Activated CD4-positive, alpha-beta T cell treated with anti-CD3 and anti-CD28 coated beads, Interleukin-2, amount 50 U/mL, for 24 hours (primary cell): ENCODE measurements around the gene RBM43.
"Not testable (repeated sequence)": the region's sequence is repeated elsewhere in the genome, so short reads cannot be mapped to it uniquely, and the experiment has no call there.

Source experiments
- DNase-seq, 2 donors: peaks; one replicate each; pipeline ENCODE4 v3.0.0-alpha.2; 2020; ENCODE audit warnings: low read depth in 1 of 2, low spot score in 1 of 2

RBM43 gene

GRCh38 chr2:151261231-151261976 lies at the start of gene RBM43:
TSS of gene RBM43 (minus strand) at chr2:151261863. CDS start at chr2:151261727, 136 bp downstream.
- peak; percentile 49 to 72 for DNase-seq

GRCh38 chr2:151310313-151310712 lies 48.6 kb upstream of the RBM43 start:
- DNase-seq = not testable (repeated sequence)

GRCh38 chr2:151306621-151307020 lies 45.0 kb upstream of the RBM43 start:
- DNase-seq = no peak

GRCh38 chr2:151305129-151305691 lies 43.5 kb upstream of the RBM43 start:
- DNase-seq = no peak

- no peak for DNase-seq
Observed at GRCh38 chr2:151302879-151303278, 41.2 kb upstream of the RBM43 start.

- no peak for DNase-seq
Observed at GRCh38 chr2:151302404-151302803, 40.7 kb upstream of the RBM43 start.

GRCh38 chr2:151299920-151300539 lies 38.4 kb upstream of the RBM43 start:
- DNase-seq = no peak

- DNase-seq = no peak
Observed at GRCh38 chr2:151297882-151298281, 36.2 kb upstream of the RBM43 start.

- not testable (repeated sequence) for DNase-seq
Observed at GRCh38 chr2:151295926-151296325, 34.3 kb upstream of the RBM43 start.

GRCh38 chr2:151292546-151292945 lies 30.9 kb upstream of the RBM43 start:
- DNase-seq = no peak

GRCh38 chr2:151292141-151292540 lies 30.5 kb upstream of the RBM43 start:
- DNase-seq = no peak

GRCh38 chr2:151291224-151291623 lies 29.6 kb upstream of the RBM43 start:
- no peak for DNase-seq

GRCh38 chr2:151289972-151290866 lies 28.6 kb upstream of the RBM43 start:
- DNase-seq = peak; percentile 2 to 18

GRCh38 chr2:151287513-151288250 lies 26.0 kb upstream of the RBM43 start:
- no peak for DNase-seq

- DNase-seq = no peak
Observed at GRCh38 chr2:151282401-151282800, 20.7 kb upstream of the RBM43 start.

- DNase-seq = no peak
Observed at GRCh38 chr2:151280271-151280670, 18.6 kb upstream of the RBM43 start.

GRCh38 chr2:151278487-151278886 lies 16.8 kb upstream of the RBM43 start:
- no peak for DNase-seq

- DNase-seq = no peak
Observed at GRCh38 chr2:151277067-151277466, 15.4 kb upstream of the RBM43 start.

- DNase-seq = no peak
Observed at GRCh38 chr2:151275291-151275690, 13.6 kb upstream of the RBM43 start.

GRCh38 chr2:151271824-151272223 lies 10.2 kb upstream of the RBM43 start:
- no peak for DNase-seq
